K562 (cell line): ENCODE measurements around the gene KIF12. TPM values are rescaled to one million over a fixed set of nuclear protein-coding genes. Genes with fewer than 3 reads are reported as not detected.

ENCODE experiments used
- ATAC-seq: fragments of 200-7000 bp; cut with Tn5 transposase; 3 replicates; pipeline ENCODE4 v1.9.1; 2020; ENCODE audit warnings: moderate library complexity
- BruUV-seq: library from RNA; stranded (reverse); fragments of 400-500 nt; replicated peaks from 2 replicates; lab custom pipeline; 2021; lab: Mats Ljungman, UMichigan
- CTCF ChIA-PET: fragments of 300-600 bp; formaldehyde crosslinking; extraction: SDS; loops from one replicate; lab custom pipeline; 2021; ENCODE audit warnings: low intra/inter-chr PET ratio; lab: Yijun Ruan, JAX
- POLR2A ChIA-PET: fragments of 300-600, 350-650 bp; sonication (Branson Sonifier 250); formaldehyde crosslinking; extraction: SDS; loops from one replicate; lab custom pipeline; 2021; ENCODE audit warnings: antibody characterized with exemption, inconsistent platforms; lab: Yijun Ruan, JAX
- DNase-seq, 4 experiments: peaks; one replicate each; pipeline versions ENCODE4 v3.0.0 to v3.0.0-alpha.2; 2011 to 2018; ENCODE audit warnings: low spot score in 3 of 4, mixed read lengths in 3 of 4; ENCODE audit errors: extremely low read depth in 1 of 4
- FAIRE-seq: peaks from 2 replicates; lab custom pipeline; 2011; peaks lifted over from hg19 to GRCh38; lab: Jason Lieb, UNC
- H2AFZ ChIP-seq: 2 replicates; pipeline ENCODE4 v1.6.0; 2011; ENCODE audit warnings: low read depth, low read length, control low read depth, inconsistent platforms
- H3K27ac ChIP-seq: fragments of 200-600 bp; 3 replicates; pipeline ENCODE4 v1.8.0; 2011; ENCODE audit warnings: low read depth, mild to moderate bottlenecking, control low read depth, inconsistent platforms, low read length, moderate library complexity, mixed read lengths; ENCODE audit errors: extremely low read depth
- H3K27me3 ChIP-seq, 2 experiments: fragments of 300-600 bp in 1 of 2; 2 replicates in 1 of 2; 3 replicates in 1 of 2; pipeline versions ENCODE4 v1.6.0 to v1.8.0; 2011; ENCODE audit warnings: inconsistent platforms in 2 of 2, low read length in 2 of 2, mild to moderate bottlenecking in 1 of 2, mixed read lengths in 1 of 2, moderate library complexity in 1 of 2; ENCODE audit not compliant: control insufficient read depth in 2 of 2, insufficient read depth in 2 of 2
- H3K36me3 ChIP-seq: fragments of 300-600 bp; 3 replicates; pipeline ENCODE4 v1.8.0; 2011; ENCODE audit warnings: mild to moderate bottlenecking, low read length, inconsistent platforms; ENCODE audit not compliant: control insufficient read depth, insufficient read depth
- H3K4me1 ChIP-seq, 2 experiments: fragments of 200-600 bp in 1 of 2; replicated peaks in 1 of 2; 2 replicates in 1 of 2; 3 replicates in 1 of 2; pipeline versions ENCODE4 v1.5.1 to v1.8.0; 2011; ENCODE audit warnings: inconsistent platforms in 2 of 2, low read length in 2 of 2, mild to moderate bottlenecking in 1 of 2, mixed read lengths in 1 of 2, moderate library complexity in 1 of 2; ENCODE audit not compliant: control insufficient read depth in 2 of 2, insufficient read depth in 2 of 2
- H3K4me2 ChIP-seq: 2 replicates; pipeline ENCODE4 v1.6.1; 2011; ENCODE audit warnings: low read length, control low read depth, inconsistent platforms, mixed read lengths; ENCODE audit not compliant: insufficient read depth
- H3K4me3 ChIP-seq: fragments of 200-600 bp; sonication (generic), shearing (Covaris generic); 2 replicates; pipeline ENCODE4 v1.5.1; 2016; ENCODE audit warnings: control low read depth, inconsistent platforms
- H3K79me2 ChIP-seq: fragments of 200-600 bp; 3 replicates; pipeline ENCODE4 v1.8.0; 2011; ENCODE audit warnings: low read length, inconsistent platforms; ENCODE audit not compliant: control insufficient read depth, insufficient read depth
- H3K9ac ChIP-seq, 2 experiments: 2 replicates each; pipeline versions ENCODE4 v1.6.0 to v1.6.1; 2011; ENCODE audit warnings: low read depth in 2 of 2, low read length in 2 of 2, control low read depth in 1 of 2, inconsistent platforms in 1 of 2, mild to moderate bottlenecking in 1 of 2, mixed read lengths in 1 of 2; ENCODE audit not compliant: insufficient read depth in 1 of 2
- H3K9me1 ChIP-seq: one replicate; pipeline ENCODE4 v1.6.0; 2011; ENCODE audit warnings: inconsistent platforms, mild to moderate bottlenecking, low read length, moderate library complexity; ENCODE audit not compliant: control insufficient read depth, insufficient read depth
- H3K9me3 ChIP-seq: replicated peaks from 2 replicates; pipeline ENCODE4 v1.5.1; 2011; ENCODE audit warnings: low read depth, low read length, inconsistent platforms; ENCODE audit not compliant: control insufficient read depth, insufficient read depth
- H4K20me1 ChIP-seq: replicated peaks from 2 replicates; pipeline ENCODE4 v1.6.1; 2011; ENCODE audit warnings: low read length, inconsistent platforms, mixed read lengths; ENCODE audit not compliant: control insufficient read depth, insufficient read depth
- BRD9 ChIP-seq: fragments of 450-650 bp; IDR thresholded peaks from 2 replicates; pipeline ENCODE4 v1.6.1; 2018; ENCODE audit warnings: low read depth; ENCODE audit not compliant: partially characterized antibody
- JUN ChIP-seq, 2 experiments: sonication (generic) in 1 of 2; formaldehyde crosslinking in 1 of 2; IDR thresholded peaks; 2 replicates each; pipeline versions ENCODE4 v1.6.1 to v1.8.0; 2012 to 2022; ENCODE audit warnings: borderline replicate concordance in 2 of 2, mild to moderate bottlenecking in 2 of 2, improper control_type of control experiment in 1 of 2, low read depth in 1 of 2, low read length in 1 of 2, missing genetic modification reagents in 1 of 2
- POU5F1 ChIP-seq: fragments of 150-350 bp; IDR thresholded peaks from 2 replicates; pipeline ENCODE4 v1.6.1; 2014; ENCODE audit warnings: borderline replicate concordance, low read length, low read depth, mild to moderate bottlenecking; ENCODE audit not compliant: partially characterized antibody
- SRSF9 ChIP-seq: fragments of 200-400 bp; formaldehyde crosslinking; IDR thresholded peaks from 2 replicates; pipeline ENCODE4 v1.6.1; 2017; ENCODE audit warnings: low read depth, low read length, borderline replicate concordance
- XRCC5 ChIP-seq: fragments of 200-400 bp; formaldehyde crosslinking; IDR thresholded peaks from 2 replicates; pipeline ENCODE4 v1.6.1; 2017; ENCODE audit warnings: low read depth, mild to moderate bottlenecking, low read length
- ZNF347 ChIP-seq: fragments of 450-650 bp; formaldehyde crosslinking; IDR thresholded peaks from 2 replicates; pipeline ENCODE4 v1.4.0; 2020; ENCODE audit warnings: low read depth, mild to moderate bottlenecking, moderate library complexity
- WGBS: fragments of 100-300 bp; shearing (Covaris generic); methylation state at CpG from one replicate; pipeline ENCODE4 v1.1.6; 2016; ENCODE audit warnings: low coverage, mixed read lengths; ENCODE audit not compliant: insufficient coverage; ENCODE audit errors: missing lambda C conversion rate; 5-methylcytosine and 5-hydroxymethylcytosine counted together
- in situ Hi-C: fragments of 300-500 bp; cut with MboI; formaldehyde crosslinking; loops from 4 replicates; pipeline ENCODE4 v1.15.0; 2018; ENCODE audit warnings: inconsistent platforms, mixed read lengths
- intact Hi-C: fragments of 100-400 bp; cut with micrococcal nuclease; formaldehyde crosslinking; loops from 2 replicates; pipeline ENCODE4 v1.14.2; 2022
- polyA plus RNA-seq, 8 experiments: library from polyadenylated mRNA; depleted of rRNA in 4 of 8; stranded (reverse) in 5 of 8; unstranded in 3 of 8; fragments of >200 nt; fragmentation: Nextera tagmentation in 2 of 8; fragmentation: Illumina TruSeq in 1 of 8; extraction: Ambion mirVana in 2 of 8; extraction: Trizol in 1 of 8; gene quantifications; 2 replicates each; pipeline versions ENCODE4 v1.2.1 to v1.2.3, GENCODE V29; 2011 to 2014; ENCODE audit warnings: inconsistent platforms in 1 of 8, missing spikeins in 1 of 8
- total RNA-seq, 7 experiments: library from RNA; depleted of rRNA in 6 of 7; stranded (reverse); fragments of >200 nt in 6 of 7; fragmentation: Illumina TruSeq in 2 of 7; extraction: Trizol in 2 of 7; gene quantifications; 2 replicates each; pipeline versions ENCODE4 v1.2.1 to v1.2.3, GENCODE V29; 2011 to 2021; ENCODE audit warnings: low replicate concordance in 1 of 7
- TF ChIP-seq, protein P1 (sequence below): sonication (generic); formaldehyde crosslinking; IDR thresholded peaks from 2 replicates; pipeline ENCODE4 v1.8.0; 2022; ENCODE audit warnings: mild to moderate bottlenecking, missing genetic modification reagents, borderline replicate concordance

Gene KIF12
- total and polyA plus RNA-seq, 9 of the 15 experiments (the other 6 are each of a cell fraction or from before 2014, with no cell fraction given), result not detected

DNA sequence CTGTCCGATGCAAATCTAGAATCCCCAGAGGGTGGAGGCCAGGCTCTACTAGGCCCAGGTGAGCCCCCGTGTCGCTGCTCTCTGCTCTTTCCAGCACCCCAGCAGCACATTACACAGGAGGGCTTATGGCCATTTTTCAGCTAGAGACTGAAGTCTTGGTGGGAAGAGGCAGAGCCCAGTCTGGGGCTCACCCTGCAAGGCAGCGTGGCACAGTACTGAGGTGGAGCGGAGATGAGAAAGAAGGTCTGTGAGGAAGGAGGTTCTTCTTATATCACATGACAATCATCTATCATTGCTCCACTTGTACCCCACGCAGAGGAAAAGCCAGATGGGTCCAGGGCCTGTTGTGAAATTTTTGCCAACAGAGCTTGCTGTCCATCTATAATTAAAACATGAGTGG lies 10.0 kb upstream of the KIF12 start:
- Histone ChIP-seq H2AFZ (no peak overlapping the region), H3K79me2 (no peaks in the 10 kb centered on the region), H3K27me3 (peaks cover 0 to 23% of the 10 kb centered on the region in 2 experiments; a peak in 3 of 5 replicates), H3K9me3 (no peaks in the 10 kb centered on the region), H3K4me2 (no peak overlapping the region), H4K20me1 (peaks cover 10% of the 10 kb centered on the region; the same call in 1 of the 2 replicates), H3K4me1 (peaks cover 0 to 4% of the 10 kb centered on the region in 2 experiments; a peak in 1 of 5 replicates), H3K27ac (no peak overlapping the region), H3K4me3 (no peak overlapping the region), H3K9ac (no peak overlapping the region), H3K9me1 (no peaks in the 10 kb centered on the region), H3K36me3 (no peaks in the 10 kb centered on the region)
- ATAC-seq (no peak), FAIRE-seq (no peak), DNase-seq (no peak)
- ChIA-PET CTCF (interaction anchor here (2.1 kb wide), 1 partner anchor 182 kb away, joined by 13 read pairs; no protein-coding TSS in a partner anchor), POLR2A (interaction anchor here (0.6 kb wide), 1 partner anchor 181 kb away, joined by 3 read pairs; no protein-coding TSS in a partner anchor)
- under 1% methylated on average over 6 of the region's 6 CpGs for WGBS
- no TSS peak for BruUV-seq
- no peak for TF ChIP-seq SRSF9
- no peak for TF ChIP-seq ZNF347
- TF ChIP-seq XRCC5, result no peak
- no peak for TF ChIP-seq POU5F1
- TF ChIP-seq, protein P1, sequence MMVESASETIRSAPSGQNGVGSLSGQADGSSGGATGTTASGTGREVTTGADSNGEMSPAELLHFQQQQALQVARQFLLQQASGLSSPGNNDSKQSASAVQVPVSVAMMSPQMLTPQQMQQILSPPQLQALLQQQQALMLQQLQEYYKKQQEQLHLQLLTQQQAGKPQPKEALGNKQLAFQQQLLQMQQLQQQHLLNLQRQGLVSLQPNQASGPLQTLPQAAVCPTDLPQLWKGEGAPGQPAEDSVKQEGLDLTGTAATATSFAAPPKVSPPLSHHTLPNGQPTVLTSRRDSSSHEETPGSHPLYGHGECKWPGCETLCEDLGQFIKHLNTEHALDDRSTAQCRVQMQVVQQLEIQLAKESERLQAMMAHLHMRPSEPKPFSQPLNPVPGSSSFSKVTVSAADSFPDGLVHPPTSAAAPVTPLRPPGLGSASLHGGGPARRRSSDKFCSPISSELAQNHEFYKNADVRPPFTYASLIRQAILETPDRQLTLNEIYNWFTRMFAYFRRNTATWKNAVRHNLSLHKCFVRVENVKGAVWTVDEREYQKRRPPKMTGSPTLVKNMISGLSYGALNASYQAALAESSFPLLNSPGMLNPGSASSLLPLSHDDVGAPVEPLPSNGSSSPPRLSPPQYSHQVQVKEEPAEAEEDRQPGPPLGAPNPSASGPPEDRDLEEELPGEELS (CRISPR knock-in tag), result no peak
- no peak for TF ChIP-seq BRD9
- no peak for TF ChIP-seq JUN (IDR thresholded peaks at IDR 0.05; ENCODE audit: borderline replicate concordance, low read depth, low read length)
- no peak for TF ChIP-seq JUN (CRISPR knock-in tag; IDR thresholded peaks at IDR 0.05; ENCODE audit: borderline replicate concordance)
- intact Hi-C loops, result loop anchor here (5.0 kb wide), 1 partner anchor 48 kb away; the partner anchor contains the start of gene COL27A1
- in situ Hi-C loops, result no loop called here
